ENCODE measurements around the gene VIP. TPM values are rescaled to one million over a fixed set of nuclear protein-coding genes. Genes with fewer than 3 reads are reported as not detected.

The VIP gene
- total RNA-seq, 2 experiments from 2014 or later, result not detected

DNA sequence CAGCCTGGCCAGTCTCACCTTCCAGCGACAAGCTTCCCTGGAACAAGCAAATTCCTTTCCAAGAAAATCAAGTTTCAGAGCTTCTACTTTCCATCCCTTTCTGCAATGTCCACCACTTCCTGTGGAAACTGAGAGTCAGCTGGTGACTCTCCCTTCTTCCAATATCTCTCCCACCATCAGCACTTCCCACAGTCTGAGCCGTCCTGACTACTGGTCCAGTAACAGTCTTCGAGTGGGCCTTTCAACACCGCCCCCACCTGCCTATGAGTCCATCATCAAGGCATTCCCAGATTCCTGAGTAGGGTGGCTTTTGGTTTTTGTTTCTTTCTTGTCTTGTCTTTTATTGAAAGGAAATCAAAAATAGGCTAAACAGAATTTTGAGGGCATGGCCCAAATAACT, 28.6 kb upstream of the VIP start:
- Histone ChIP-seq H3K4me1 (ENCODE audit: insufficient read depth, low read length) (no peaks in the 10 kb centered on the region), H3K4me3 (ENCODE audit: low read length) (no peak overlapping the region), H3K27ac (ENCODE audit: low read depth in 1 of 2, low read length in 2 of 2) (no peak overlapping the region), H3K27me3 (ENCODE audit: control insufficient read depth in 1 of 2, insufficient read depth in 2 of 2, low read length in 2 of 2) (peaks cover 0 to 2% of the 10 kb centered on the region in 2 experiments), H3K9me3 (ENCODE audit: control insufficient read depth in 1 of 2, insufficient read depth in 1 of 2, low read length in 2 of 2) (no peaks in the 10 kb centered on the region), H3K36me3 (ENCODE audit: insufficient read depth, low read length) (no peaks in the 10 kb centered on the region)
- intact Hi-C loops (cut with DNase I, micrococcal nuclease), result no loop called here
- CTCF ChIA-PET, result no interaction called here
- DNase-seq (no peak), ATAC-seq (ENCODE audit: poor library complexity) (no peak)
- Mint-ChIP-seq H3K9me3 (no peaks in the 10 kb centered on the region), H3K36me3 (ENCODE audit: low read depth) (no peaks in the 10 kb centered on the region), H3K27ac (no peak overlapping the region), H3K27me3 (peaks cover 8% of the 10 kb centered on the region), H3K4me3 (no peak overlapping the region), H3K4me1 (ENCODE audit: low read depth) (no peaks in the 10 kb centered on the region)
- no peak for TF ChIP-seq CTCF (IDR thresholded peaks at IDR 0.05)
- POLR2A ChIA-PET, result no interaction called here

- Histone ChIP-seq H3K27me3 (ENCODE audit: control insufficient read depth in 1 of 2, insufficient read depth in 2 of 2, low read length in 2 of 2) (peaks cover 0 to 2% of the 10 kb centered on the region in 2 experiments), H3K27ac (ENCODE audit: low read depth in 1 of 2, low read length in 2 of 2) (no peak overlapping the region), H3K4me1 (ENCODE audit: insufficient read depth, low read length) (no peaks in the 10 kb centered on the region), H3K4me3 (ENCODE audit: low read length) (no peak overlapping the region), H3K9me3 (ENCODE audit: control insufficient read depth in 1 of 2, insufficient read depth in 1 of 2, low read length in 2 of 2) (no peaks in the 10 kb centered on the region), H3K36me3 (ENCODE audit: insufficient read depth, low read length) (no peaks in the 10 kb centered on the region)
- ChIA-PET POLR2A (no interaction called here), CTCF (no interaction called here)
- Mint-ChIP-seq H3K36me3 (ENCODE audit: low read depth) (no peaks in the 10 kb centered on the region), H3K9me3 (peaks cover 7% of the 10 kb centered on the region), H3K27ac (no peak overlapping the region), H3K27me3 (peaks cover 8% of the 10 kb centered on the region), H3K4me3 (no peak overlapping the region), H3K4me1 (ENCODE audit: low read depth) (no peaks in the 10 kb centered on the region)
- no peak for TF ChIP-seq CTCF (IDR thresholded peaks at IDR 0.05)
- no peak for ATAC-seq (ENCODE audit: poor library complexity)
- intact Hi-C loops (cut with DNase I, micrococcal nuclease), result no loop called here
- no peak for DNase-seq
Measured at GRCh38 chr6:152723398-152723797, 27.2 kb upstream of the VIP start.

GRCh38 chr6:152726313-152726712, 24.3 kb upstream of the VIP start:
- Histone ChIP-seq H3K4me3 (ENCODE audit: low read length) (no peak overlapping the region), H3K4me1 (ENCODE audit: insufficient read depth, low read length) (no peaks in the 10 kb centered on the region), H3K9me3 (ENCODE audit: control insufficient read depth in 1 of 2, insufficient read depth in 1 of 2, low read length in 2 of 2) (no peaks in the 10 kb centered on the region), H3K36me3 (ENCODE audit: insufficient read depth, low read length) (no peaks in the 10 kb centered on the region), H3K27me3 (ENCODE audit: control insufficient read depth in 1 of 2, insufficient read depth in 2 of 2, low read length in 2 of 2) (peaks cover 0 to 2% of the 10 kb centered on the region in 2 experiments), H3K27ac (ENCODE audit: low read depth in 1 of 2, low read length in 2 of 2) (no peak overlapping the region)
- no peaks in the 10 kb centered on the region for H3K4me1 Mint-ChIP-seq (ENCODE audit: low read depth)
- peaks cover 5% of the 10 kb centered on the region for H3K27me3 Mint-ChIP-seq
- TF ChIP-seq CTCF (IDR thresholded peaks at IDR 0.05), result no peak
- ChIA-PET CTCF (no interaction called here), POLR2A (no interaction called here)
- ATAC-seq (ENCODE audit: poor library complexity) (no peak), DNase-seq (no peak)
- no peaks in the 10 kb centered on the region for H3K36me3 Mint-ChIP-seq (ENCODE audit: low read depth)
- H3K9me3 Mint-ChIP-seq, result peaks cover 7% of the 10 kb centered on the region
- intact Hi-C loops (cut with DNase I, micrococcal nuclease), result no loop called here
- no peak overlapping the region for H3K4me3 Mint-ChIP-seq
- H3K27ac Mint-ChIP-seq, result no peak overlapping the region

Measured in CD4-positive, alpha-beta T cell (primary cell).